NCI-H2107 (cell line): ENCODE measurements around the gene MTX1.
"Not testable (repeated sequence)": the region's sequence is repeated elsewhere in the genome, so short reads cannot be mapped to it uniquely, and the experiment has no call there.

Experiments
- DNase-seq: peaks from one replicate; lab custom pipeline; 2025; lab: John Stamatoyannopoulos, UW

MTX1 gene

GRCh38 chr1:155236451-155236850 is 28.0 kb downstream of the MTX1 start:
- no peak for DNase-seq

DNA sequence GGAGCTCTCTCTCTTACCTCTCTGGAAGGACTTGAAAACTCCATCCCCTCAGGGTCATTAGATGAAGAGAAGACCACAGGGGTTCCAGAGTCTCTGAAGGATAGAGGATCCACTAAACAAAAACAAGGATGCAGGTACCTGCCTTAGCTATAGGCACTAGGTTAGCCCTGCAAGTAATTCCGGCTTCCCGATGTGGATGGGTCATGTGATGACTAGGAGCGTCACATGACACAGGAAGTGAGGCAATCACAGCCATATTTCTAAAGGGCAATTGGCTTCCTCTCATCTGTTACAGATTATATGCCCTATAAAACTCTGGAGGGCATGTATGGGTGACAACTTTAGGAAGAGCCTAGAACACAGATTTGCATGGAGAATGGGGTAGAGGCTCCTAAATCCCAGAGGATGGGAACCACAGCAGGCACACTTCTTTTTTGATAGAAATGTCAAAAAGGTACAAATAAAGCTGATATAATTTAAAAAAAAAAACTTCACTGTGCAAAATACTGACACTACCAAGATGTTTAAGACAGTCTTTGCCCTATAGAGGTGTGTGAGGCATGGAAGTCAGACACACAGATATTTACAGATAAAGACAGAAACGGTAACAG is 32.7 kb downstream of the MTX1 start:
- DNase-seq: peak; percentile 67

- no peak for DNase-seq
Measured at GRCh38 chr1:155241841-155242264, 33.4 kb downstream of the MTX1 start.

- no peak for DNase-seq
Measured at GRCh38 chr1:155242805-155243358, 34.4 kb downstream of the MTX1 start.

DNA sequence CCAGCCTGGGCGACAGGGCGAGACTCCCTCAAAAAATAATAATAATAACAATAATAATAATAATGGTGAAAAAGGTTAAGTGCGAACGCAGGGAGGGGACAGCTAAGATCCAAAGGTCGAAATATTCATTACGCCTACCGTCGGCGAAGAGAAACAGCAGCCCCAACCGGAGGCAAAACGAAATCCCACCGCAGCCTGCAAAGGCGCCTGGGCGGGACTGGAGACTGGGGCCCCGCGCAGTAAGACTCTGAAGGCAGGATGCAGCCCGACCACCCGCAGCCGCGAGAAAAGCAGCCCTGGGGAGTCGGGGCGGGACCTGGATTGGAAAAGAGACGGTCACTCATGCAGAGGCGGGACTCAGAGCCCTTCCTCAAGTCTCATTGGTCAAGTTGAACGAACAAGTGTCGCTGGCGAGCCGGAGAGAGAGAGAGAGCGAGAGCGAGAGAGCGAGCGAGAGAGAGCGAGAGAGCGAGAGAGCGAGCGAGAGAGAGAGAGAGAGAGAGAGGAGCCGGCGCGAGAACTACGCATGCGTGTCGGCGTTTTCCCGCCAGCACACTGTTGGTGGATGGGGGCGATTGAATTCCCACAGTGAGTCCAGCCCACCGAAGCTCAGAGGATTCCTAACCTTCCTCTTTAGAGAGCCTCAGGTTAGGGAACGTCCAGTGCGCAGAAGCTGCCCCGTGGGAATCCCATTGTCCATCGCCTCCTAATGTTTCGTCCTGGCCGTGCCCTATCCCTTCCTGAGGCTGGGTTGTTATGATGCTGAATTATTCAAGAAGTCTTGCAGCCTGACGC is 36.1 kb downstream of the MTX1 start:
- DNase-seq: peak; percentile 99

DNA sequence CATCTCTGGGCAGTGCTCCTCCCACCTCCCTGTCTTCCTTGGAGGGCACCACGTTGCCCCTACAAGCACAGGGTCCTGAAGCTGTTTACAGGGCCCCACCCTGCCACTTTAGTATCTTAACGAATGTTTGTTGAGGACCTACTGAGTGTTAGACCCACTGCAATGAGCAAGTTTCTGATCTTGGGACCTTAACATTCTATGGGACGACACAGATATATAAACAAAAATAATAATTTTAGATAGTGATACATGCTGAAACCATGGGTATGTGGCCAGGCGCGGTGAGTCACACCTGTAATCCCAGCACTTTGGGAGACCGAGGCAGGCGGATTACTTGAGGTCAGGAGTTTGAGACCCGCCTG is 36.6 kb downstream of the MTX1 start:
- DNase-seq: no peak

DNA sequence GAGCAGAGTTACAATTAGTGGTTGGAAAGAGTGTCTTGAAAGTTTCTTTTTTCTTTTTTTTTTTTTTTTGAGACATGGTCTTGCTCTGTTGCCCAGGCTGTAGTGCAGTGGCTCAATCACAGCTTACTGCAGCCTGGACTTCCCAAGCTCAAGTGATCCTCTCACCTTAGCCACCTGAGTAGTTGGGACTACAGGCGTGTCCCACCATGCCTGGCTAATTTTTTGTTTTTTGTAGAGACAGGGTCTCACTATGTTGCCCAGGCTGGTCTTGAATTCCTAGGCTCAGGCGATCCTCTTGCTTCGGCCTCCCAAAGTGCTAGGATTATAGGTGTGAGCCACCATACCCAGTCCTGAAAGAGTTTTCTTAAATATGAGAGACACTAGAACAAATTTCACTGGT is 38.3 kb downstream of the MTX1 start:
- not testable (repeated sequence) for DNase-seq

DNA sequence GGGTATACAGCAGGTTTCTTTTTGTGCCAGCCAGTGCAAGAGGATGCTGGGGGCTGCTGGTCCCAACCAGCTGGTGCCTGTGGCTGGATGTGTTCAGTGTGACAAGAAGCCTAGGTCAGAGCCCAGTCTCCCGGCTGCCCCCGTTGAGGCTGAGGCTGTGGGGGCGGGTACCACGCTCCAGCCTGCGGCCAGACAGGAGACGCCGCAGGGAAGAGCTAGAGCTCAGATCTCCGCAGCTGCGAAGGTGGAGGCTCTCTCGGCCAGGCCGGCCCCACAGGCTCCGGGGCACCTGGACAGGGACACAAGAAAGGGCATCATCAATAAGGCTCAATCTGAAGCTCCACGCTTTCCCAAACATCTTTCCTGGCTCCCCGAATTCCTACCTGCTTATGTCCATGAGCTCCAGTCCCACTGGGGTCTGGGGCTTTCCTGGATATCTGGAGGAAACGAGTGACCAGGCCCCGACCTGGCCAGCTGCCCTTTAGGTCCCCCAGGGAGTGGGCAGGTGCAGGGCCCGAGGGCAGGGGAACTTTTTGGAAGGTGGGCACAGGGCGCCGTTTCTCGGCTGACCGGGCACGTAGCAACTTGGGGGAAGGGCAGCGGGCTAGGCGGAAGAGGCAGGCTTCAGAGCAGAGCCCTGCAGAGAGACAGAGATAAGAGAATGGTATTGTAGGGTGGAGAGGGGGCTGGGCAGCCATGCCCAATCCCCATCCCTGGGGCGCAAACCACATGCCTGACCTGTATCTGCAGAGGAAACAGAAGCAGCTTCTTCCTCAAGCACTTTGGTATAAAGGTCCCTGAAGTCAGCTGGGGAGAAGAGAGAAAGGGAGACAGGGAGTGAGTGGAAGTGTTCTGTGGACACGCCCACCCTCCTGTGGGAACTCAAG is 39.4 kb downstream of the MTX1 start:
- DNase-seq: no peak

GRCh38 chr1:155250246-155250632 is 41.7 kb downstream of the MTX1 start:
- DNase-seq: no peak

GRCh38 chr1:155250633-155251449 is 42.3 kb downstream of the MTX1 start:
- DNase-seq: peak; percentile 89

- no peak for DNase-seq
Measured at GRCh38 chr1:155251566-155251965, 43.1 kb downstream of the MTX1 start.

- DNase-seq: no peak
Measured at GRCh38 chr1:155253208-155253607, 44.7 kb downstream of the MTX1 start.

- DNase-seq: no peak
Measured at GRCh38 chr1:155253797-155254196, 45.3 kb downstream of the MTX1 start.

DNA sequence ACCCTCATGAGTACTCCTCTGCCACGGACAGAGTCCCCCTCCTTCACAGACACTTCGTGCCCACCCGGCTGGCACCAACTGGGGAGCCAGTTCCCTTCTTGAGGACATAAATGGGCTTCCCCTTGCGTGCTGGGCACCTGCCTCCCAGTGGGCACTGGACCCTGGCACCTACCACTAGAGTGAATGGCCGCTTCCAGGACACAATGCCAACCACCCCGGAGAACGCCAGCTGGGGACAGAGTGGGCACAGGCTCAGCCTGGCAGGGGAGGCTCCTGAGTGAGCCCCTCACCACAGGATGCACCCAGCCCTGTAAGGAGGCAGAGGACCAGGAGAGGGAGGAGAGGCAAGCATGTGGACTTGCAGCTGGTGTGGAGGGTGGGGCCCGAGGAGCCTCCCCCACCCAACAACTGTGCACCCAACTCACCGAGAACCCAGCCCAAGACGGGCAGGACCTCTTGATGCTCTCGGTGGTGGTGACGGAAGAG is 45.8 kb downstream of the MTX1 start:
- DNase-seq: no peak

DNA sequence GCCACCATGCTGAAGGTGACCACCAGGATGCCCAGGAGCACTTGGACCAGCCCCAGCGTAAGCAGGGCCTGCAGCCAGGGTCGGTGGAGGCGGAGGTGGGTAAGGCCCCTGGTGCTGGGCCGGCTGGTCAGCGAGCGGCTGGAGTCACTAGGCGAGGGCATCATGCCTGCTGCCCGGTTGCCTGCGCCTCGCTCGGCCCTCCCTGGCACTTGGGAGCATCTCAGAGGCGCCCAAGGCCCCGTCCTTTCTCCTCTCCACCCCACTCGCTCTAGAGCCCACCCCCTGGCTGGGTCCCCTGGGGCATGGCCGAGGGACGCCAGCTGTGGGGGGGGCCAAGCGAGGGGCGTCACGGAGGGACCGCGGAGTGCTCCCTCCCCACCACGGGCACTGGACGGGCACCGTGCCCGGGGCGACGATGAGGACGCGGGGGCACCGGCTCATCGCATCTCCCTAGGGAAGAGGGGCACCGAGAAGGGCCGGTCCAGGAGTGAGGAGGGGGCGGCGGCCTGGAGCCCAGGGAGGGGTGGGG is 46.3 kb downstream of the MTX1 start:
- DNase-seq: no peak

DNA sequence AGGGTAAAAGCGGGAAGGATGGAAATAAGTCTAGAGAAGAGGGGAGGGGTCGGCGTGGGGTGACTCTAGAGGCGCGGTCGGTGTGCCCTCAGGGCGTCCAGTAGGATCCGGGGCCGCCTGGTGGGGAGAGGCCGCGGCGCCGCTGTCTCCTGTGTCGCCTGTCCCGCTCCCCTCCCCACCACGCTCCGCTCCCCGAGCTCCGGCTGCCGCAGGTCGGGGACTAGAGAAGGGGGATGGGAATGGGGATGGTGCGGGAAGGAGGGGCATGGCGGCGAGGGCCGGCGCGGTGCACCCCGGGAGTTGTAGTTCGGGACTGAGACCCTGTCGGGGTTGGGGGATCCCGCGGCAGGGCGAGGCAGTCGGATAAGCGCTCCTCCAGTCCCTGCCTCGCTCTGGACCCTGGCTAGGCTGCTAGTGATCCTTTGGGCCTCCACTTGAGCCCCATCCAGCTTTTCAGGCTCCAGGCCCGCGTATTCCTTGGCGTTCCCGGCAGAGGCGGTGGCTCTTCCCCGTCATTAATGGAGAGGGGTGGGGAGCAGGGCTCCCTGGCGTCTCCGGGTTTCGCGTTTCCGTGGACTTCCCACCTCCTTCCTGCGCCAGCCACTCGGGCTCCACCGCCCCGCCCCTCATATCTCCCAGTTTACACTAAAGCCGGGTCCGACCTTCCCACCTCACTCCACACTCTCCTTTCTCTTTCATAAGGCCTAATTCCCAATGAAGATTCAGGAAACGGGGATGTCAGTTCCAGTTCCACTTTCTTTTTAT is 46.9 kb downstream of the MTX1 start, which contains the start of gene ENTREP3:
Gene ENTREP3, minus strand, starts transcription at position 241 of the 765 bp plus-strand sequence. CDS start 606 bp downstream, outside the sequence.
- peak; percentile 89 for DNase-seq

DNA sequence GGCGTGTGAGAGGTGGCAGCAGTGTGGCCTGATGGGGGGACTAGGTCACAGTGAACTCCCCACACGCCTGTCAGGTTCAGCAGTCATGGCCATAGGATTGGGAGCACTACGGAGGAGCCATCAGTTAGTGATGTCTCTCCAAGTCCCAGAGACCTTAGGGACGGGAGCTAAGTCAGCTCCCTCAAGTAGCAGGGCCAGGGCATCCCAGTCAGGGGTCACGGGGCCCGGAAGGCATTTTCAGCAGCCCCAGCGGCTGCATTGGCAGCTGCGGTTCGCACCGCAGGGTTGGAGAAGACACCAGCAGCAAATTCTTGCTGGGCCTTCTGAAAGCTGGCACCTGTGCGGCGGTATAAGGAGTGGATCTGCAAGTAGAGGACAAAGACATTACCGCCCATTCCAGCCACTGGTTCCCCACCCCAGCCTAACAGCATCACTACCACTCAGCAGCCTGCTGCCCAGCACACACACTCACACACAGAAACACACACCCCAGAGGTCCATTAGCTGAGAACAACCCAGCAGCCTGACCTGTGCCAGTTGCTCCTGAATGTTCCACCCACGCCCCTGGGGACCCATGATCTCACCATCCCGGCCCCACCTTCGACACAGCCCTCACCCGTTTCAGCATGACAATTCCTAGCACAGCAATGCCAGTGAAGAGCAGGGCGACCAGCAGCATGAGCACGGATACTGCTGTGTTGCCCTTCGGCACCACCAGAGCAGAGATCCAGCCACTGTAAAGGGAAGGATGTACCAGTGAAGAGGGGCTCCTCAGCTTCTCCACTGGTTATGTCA is 47.8 kb downstream of the MTX1 start:
- DNase-seq: no peak

- no peak for DNase-seq
Measured at GRCh38 chr1:155260276-155260675, 51.8 kb downstream of the MTX1 start.

DNA sequence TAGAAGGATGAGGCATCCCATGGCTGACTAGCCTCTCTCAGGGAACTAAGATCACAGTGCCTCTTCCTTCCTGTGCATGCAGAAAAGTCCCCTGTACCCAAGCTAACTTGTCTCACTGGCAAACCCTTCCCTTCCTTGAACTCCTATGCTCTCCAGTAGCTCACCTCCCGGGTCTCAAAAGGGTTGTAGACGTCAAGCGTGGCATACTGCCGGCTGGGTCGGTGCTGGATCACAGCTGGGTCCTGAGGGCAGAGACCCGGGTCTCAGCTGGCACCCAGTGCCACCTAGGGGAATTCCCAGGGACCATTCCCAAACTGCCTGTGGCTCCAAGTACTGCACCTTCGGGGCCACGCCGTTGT is 53.0 kb downstream of the MTX1 start:
- DNase-seq: no peak
